ENCODE results near the gene EFNA5.

EFNA5 gene

GRCh38 chr5:107570805-107571531, 99.8 kb downstream of the EFNA5 start:
- DNase-seq (ENCODE audit: low spot score) = no peak

DNA sequence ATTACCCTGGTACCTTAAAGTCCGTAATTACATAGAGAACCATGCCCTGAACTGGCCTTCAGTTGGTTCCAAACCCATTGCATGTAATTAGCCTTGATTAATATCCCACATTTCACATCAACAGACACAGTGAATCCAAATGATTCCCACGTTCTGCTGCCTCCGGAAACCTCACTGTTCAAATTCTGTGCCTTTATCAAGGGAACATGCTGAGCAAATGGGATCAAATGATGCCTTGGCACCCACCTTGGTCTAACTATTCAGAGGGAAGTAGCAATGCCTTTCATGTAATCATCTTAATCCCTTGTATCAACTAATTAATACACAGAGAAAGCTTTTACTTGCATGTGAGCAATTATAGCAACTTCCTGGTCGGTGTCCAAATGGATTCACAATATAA, 100.6 kb downstream of the EFNA5 start:
- DNase-seq (ENCODE audit: low spot score) = no peak

DNA sequence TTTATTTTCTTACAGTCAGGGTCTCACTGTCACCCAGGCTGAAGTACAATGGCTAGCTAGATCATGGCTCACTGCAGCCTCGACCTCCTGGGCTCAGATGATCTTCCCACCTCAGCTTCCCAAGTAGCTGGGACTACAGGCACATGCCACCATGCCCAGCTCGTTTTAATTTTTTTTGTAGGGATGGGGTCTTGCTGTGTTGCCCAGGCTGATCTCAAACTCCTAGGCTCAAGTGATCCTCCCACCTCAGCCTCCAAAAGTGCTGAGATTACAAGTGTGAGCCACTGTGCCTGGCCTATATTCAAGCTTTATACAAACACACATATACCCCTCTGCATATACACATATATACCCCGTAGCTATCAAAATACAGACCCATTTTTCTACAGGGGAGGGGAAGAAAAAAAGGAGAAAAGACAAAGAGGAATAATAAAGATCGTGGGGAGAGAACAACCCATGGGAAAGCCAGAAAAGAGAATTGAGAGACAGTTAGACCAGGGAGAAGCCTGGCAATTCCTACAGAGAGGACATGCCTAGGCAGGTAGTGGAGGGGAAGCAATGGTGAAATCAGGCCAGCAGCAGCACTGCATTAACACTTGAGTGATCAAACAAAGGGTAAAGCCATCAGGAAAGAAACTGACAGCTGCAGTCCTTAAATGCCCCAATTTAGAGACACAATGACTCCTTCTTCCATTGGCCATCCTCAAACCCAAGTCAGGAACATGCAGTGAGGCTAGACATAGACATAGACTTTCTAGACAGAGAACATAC, 102.7 kb downstream of the EFNA5 start:
- no peak for DNase-seq (ENCODE audit: low spot score)

DNA sequence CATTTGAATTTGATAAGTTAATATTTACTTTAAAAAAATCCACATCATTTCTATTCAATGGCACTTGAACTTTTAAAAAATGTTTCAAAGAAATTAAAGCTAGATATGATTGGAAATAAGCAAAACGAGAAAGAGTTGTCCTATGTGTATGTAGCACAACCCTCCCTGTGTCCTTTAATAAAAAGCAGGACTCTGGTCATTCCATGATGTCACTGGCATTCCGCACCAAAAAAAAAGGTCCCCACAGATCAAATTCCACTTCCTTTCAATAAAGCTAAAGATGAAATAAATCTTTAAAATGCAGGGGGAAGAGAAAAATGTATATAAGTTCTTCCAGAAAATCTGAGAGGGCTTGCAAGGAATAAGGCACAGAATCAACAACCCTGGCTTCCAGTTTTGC, 103.8 kb downstream of the EFNA5 start:
- DNase-seq (ENCODE audit: low spot score) = no peak

DNA sequence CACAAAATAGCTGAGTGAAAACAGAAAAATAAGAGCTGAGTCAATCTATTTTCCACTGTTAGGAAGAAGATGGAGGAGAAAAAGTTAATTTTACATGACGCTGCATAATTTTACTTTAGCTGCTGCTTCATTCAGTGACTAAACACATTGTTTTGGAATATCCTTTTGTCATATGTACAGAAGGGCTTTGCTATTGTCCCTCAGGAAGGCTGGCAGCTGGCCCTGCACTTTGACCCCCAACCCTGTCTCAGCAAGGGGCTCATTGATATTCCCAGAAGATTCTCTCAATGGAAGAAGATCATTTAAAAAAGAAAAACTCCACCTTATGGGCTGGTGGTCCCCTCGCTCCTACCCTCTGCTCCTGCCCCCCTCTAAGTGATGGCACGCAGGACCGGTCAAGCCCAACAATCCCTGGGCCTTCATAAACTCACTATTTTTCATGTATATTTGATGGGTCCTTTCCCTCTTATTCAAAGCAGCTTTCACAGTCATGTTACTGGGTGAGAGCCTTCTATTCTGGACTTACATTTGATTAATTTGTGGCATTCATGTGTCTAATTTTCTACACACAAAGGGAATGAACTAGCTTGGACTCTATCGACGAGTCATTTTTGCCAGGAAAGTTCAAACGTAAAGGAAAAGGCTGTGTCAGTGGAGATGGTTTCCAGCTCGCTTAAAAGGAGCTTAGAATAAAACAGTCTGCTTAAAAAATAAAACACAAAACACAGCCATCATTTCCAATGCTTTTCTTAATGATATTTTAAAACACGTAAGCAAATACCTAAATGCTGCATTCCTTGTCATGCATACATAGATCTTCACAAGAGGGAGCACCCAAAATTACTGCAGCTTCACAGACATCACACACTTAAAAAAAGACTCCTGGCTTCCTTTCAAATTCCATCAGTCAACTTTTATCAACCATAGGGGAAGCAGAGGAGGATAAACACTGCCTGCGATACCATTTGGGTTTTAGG, 104.7 kb downstream of the EFNA5 start:
- no peak for DNase-seq (ENCODE audit: low spot score)

DNA sequence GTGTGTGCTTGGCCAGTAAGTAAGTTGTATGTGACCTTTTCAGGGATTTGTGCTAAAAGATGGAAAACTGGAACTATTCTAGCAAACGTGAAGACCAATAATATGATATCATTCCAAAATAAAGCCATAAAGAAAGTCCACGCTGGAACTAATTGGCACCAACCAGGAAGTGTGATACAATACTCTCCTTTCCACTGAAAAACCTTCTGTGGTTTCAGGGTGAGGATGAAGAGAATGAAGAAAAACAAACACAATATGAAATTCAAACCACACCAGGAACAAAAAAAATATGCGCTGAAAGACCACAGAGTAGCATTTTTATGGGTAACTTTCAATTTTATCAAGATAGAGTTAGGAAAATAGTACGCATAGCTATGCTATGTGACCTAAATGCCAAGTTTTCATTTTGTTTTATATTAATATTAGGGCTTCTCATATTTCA, 105.8 kb downstream of the EFNA5 start:
- DNase-seq (ENCODE audit: low spot score) = no peak

DNA sequence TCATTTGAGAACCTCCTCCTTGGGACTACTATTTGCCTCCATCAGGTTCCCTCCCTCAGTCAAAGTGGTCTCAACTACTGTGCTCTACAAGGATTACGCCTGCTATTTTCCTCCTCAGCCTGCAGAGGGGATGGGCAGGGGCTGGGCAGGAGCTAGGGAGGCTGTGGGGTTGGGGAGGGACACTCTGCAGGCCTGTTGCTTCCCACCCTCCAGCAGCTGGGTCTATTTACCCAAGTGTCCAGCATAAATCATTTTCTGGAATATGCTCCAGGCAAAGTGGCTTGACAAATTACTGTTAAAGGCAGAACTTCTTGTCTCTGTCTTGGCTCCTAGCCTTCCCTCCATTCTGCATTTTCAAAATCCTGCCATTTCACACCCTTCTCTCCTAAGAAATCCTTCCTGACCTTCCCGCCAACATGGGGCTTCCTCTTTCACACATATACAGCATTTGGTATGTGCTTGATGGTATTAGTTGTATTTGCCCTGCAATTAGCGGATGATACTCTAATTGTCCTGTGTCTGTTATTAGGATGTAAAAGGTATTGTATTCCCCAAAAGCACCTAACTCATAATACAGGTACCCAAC, 106.7 kb downstream of the EFNA5 start:
- DNase-seq (ENCODE audit: low spot score) = no peak

DNA sequence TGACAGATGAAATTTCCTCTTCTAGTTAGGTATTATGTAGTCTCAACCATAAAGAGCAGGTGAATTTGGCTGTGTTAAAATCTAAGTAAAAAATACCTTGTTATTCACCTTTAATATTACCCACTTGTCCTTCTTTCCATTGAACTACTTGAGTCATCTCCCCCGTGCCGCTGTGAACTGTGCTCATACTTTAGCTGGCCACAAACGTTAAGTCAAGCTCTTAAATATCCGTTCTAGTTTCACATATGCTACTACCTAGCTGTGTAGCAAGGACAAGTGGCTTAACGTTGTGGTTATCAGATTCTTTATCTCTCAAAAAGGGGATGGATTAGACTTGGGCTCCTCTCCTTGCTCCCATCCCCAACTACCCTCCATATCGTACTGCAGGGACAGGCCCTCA, 110.4 kb downstream of the EFNA5 start:
- DNase-seq (ENCODE audit: low spot score) = no peak

- DNase-seq (ENCODE audit: low spot score) = no peak
These were observed 111.8 kb downstream of the EFNA5 start for GRCh38 chr5:107558823-107559375.

DNA sequence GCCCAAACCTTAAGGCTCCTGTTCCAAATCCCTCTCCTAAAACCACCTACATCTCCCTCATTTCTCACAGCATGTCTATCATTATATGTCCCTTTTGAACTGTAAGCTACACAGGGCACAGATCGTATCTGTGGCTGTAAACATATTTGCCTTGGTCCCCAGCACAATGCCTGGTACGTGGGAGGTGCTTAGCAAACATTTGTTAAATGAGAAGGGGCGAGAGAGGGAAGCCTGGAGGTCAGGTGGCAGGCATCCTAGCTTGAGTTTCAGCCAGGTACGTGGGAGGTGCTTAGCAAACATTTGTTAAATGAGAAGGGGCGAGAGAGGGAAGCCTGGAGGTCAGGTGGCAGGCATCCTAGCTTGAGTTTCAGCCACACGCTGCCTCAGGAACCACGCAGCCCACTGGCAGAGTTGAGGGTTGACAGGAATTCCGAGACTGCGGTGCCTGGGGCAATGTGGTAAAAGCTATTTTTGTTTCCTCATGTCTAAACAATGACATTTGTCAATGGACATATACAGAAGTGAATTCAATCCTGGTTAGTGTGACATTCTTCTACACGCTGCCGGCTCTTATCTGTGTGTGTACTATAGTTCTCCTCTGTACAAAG, 113.6 kb downstream of the EFNA5 start:
- DNase-seq (ENCODE audit: low spot score) = no peak

DNA sequence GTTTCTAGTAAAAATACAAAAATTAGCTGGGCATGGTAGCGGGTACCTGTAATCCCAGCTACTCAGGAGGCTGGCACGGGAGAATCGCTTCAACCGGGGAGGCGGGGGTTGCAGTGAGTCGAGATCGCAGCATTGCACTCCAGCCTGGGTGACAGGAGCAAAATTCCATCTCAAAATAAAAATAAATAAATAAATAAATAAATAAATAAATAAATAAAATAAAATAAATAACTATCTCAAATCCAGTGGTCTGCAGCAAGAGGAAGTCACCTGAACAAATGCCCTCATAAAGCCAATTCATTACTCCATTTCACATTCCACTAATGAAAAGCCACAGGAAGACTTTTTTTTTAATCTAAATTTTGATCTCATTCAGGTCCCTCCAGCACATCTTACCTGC, 114.2 kb downstream of the EFNA5 start:
- no peak for DNase-seq (ENCODE audit: low spot score)

- DNase-seq (ENCODE audit: low spot score) = no peak
These were observed 115.2 kb downstream of the EFNA5 start for GRCh38 chr5:107555425-107556090.

DNA sequence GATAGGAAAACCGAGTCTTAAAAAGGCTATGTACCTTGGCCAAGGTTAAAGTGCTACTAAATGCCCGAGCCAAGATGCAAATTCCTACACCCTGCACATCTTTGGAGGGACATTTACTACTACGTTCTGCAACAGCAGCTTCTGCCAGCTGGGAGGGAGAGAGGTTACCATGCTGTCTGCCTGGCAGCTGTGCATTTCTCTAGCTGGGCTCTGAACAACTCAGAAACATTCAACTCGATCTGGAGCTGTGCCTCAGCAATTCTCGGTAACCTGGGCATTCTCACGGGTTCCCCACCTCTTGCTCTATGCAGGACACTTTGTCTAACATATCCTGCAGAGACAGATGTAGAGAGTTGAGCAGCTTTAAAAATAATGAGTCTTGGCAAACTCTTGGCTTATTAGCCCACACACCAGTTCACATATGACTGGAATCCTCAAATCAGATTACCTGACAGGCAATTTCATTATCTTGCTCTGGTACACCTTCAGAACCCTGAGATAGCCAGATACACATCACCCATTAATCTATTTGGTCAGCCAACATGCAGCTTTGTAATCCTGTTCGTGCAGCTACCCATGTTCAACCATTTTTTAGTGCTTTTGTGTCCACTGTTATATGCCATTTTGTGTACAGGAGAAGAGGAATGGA, 115.8 kb downstream of the EFNA5 start:
- DNase-seq (ENCODE audit: low spot score) = no peak

DNA sequence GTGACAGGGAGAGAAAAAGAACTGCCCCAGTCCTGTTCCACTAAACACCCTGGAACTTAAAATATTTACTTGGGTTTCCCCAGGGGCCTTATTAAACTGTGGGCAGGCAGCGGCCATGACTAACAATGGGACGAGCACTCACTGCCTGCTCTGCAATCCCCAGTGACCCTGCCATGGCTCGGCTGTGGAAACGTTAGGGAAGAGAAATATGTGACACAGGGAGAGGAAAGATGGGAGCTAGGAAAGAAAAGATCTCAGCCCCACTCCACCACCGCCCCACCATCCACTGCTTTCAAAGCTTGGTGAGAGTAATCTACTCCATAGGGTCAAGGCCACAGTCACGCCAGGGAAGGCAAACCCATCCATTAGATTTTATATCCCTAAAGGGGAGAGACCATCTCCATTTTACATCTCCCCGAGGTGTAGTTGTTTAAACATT, 117.6 kb downstream of the EFNA5 start:
- DNase-seq (ENCODE audit: low spot score) = no peak

DNA sequence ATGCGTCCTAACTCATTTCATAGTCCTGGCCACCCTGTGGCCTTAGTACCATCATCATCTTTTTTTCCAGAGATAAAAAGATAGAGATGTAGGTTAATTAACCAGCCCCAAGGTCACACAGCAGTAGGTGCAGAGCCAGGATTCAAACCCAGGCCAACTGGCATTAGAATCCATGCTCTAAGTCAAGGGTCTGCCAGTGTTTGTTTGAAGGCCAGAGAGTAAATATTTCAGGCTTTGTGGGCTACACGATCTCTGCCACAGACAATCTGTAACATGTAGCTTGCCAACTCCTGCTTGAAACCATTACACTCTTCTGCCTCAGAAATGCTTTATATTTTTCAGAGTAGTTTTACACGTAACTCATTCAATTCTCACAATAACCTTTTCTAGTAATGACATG, 119.6 kb downstream of the EFNA5 start:
- DNase-seq (ENCODE audit: low spot score) = no peak

DNA sequence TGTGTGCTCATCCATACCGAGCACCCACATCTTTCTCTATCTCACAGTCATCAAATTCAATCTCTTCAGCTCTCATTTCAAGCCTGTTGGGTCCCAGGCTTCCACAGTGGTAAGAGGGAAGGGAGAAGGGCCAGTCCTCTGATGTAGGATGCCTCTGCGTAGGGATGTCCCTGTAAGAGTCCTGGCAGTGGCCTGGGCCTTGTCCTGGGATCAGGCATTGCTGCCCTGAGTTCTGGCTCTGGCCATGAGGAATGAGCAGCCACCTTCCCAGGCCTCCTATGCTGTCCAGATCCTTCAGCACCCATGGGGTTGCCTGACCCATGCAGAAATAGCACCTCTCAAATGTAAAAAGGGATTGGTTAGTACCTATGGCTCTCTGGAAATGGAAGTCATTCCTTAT, 121.2 kb downstream of the EFNA5 start:
- DNase-seq (ENCODE audit: low spot score) = no peak

- no peak for DNase-seq (ENCODE audit: low spot score)
These were observed 122.3 kb downstream of the EFNA5 start for GRCh38 chr5:107548477-107548876.

DNA sequence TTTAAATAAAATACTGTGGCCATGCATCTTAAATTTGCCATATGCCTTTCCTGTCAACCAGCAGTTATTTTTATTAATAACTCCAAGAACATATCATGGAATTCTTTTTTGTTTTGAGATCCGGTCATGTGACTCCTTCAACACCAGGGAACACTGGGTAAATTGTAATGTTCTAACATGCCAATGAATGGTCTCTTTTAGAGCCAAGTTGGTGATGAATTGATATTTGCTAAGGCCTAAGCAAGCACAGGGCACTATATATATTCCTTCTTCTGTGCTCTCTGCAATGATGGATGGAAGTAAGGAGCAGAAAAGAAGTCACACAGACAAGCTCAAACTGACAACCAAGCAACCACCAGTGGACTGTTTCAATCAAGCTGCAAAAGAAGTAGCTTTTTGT, 124.0 kb downstream of the EFNA5 start:
- no peak for DNase-seq (ENCODE audit: low spot score)

- DNase-seq (ENCODE audit: low spot score) = no peak
These were observed 125.3 kb downstream of the EFNA5 start for GRCh38 chr5:107545486-107545885.

- DNase-seq (ENCODE audit: low spot score) = no peak
These were observed 125.8 kb downstream of the EFNA5 start for GRCh38 chr5:107544967-107545366.
